Ramos (cell line): Measurements from ENCODE around the gene CCDC71L.

Experiments
- in situ Hi-C: fragments of 300-500 bp; cut with MboI; formaldehyde crosslinking; loops from one replicate; pipeline ENCODE4 v1.14.3; 2022; ENCODE audit warnings: low sequenced_read_pairs; ENCODE audit not compliant: unreplicated experiment

Gene CCDC71L

GRCh38 chr7:106611911-106612310, 49.0 kb downstream of the CCDC71L start:
- in situ Hi-C loops: no loop called here

- in situ Hi-C loops: no loop called here
These were observed 49.7 kb downstream of the CCDC71L start for GRCh38 chr7:106610996-106611886.

- in situ Hi-C loops: no loop called here
These were observed 51.5 kb downstream of the CCDC71L start for GRCh38 chr7:106609416-106609815.

GRCh38 chr7:106608661-106609060, 52.3 kb downstream of the CCDC71L start:
- in situ Hi-C loops: no loop called here
